Muscle of back (tissue), 11 donors: Measurements from ENCODE around the gene ACO2. TPM values are rescaled to one million over a fixed set of nuclear protein-coding genes. Genes with fewer than 3 reads are reported as not detected.
"Not testable (repeated sequence)": the region's sequence is repeated elsewhere in the genome, so short reads cannot be mapped to it uniquely, and the experiment has no call there.

ENCODE experiments used
- DNase-seq, 3 donors: peaks; one replicate each; pipeline versions ENCODE4 v3.0.0 to v3.0.0-alpha.2; 2013
- polyA plus RNA-seq, 10 donors: library from polyadenylated mRNA; unstranded; fragments of 120-200 nt; gene quantifications; one replicate each; pipeline ENCODE4 v1.2.1, GENCODE V29; 2013; ENCODE audit not compliant: insufficient read length in 10 of 10

The ACO2 gene
- polyA plus RNA-seq, 10 donors = 82.7 to 111 (median 106) TPM

- DNase-seq = peak; percentile 96 to 97 (median 96)
Measured at GRCh38 chr22:41446639-41447434, 22.1 kb upstream of the ACO2 start, which contains the start of gene TOB2. TSS of gene TOB2 (minus strand) at chr22:41446801. CDS start at chr22:41437345, 9,456 bp downstream.

DNA sequence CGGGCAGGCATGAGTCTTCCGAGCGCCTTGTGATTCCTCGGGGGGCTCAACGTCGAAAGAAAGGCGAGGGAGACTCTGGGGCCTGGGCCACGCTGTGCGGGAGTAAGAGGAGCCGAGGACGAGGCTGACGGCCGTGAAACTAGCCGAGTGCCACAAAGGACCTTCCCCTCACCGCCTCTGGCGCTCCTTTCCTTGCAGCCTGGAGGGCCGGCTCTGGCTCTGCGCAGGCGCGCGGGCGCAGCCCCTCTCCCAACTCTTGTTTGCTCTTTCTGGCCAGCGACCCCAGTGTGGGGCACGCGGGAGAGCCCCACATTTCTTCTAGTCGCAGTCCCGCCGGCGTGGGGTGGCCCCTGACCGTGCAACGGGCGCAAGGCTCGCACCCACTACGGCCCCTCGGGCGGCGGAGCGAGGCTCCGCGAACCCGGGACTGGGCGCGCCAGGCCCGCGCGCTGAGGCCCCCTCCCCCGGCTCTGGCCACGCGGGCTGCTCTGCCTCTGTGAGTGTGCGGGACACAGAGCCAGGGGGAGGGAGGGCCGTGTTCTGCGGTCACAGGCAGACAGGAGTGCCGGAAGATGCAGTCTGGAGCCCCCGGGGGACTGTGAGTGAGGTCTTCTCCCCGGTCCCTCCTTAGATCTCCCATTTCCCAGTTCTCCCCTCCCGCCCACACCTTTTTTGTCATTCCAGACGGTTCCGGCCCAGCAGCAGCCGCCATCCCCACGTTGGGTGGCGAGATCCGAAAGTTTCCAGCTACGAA lies 21.3 kb upstream of the ACO2 start:
- DNase-seq = peak; percentile 75 to 96 (median 89)

DNA sequence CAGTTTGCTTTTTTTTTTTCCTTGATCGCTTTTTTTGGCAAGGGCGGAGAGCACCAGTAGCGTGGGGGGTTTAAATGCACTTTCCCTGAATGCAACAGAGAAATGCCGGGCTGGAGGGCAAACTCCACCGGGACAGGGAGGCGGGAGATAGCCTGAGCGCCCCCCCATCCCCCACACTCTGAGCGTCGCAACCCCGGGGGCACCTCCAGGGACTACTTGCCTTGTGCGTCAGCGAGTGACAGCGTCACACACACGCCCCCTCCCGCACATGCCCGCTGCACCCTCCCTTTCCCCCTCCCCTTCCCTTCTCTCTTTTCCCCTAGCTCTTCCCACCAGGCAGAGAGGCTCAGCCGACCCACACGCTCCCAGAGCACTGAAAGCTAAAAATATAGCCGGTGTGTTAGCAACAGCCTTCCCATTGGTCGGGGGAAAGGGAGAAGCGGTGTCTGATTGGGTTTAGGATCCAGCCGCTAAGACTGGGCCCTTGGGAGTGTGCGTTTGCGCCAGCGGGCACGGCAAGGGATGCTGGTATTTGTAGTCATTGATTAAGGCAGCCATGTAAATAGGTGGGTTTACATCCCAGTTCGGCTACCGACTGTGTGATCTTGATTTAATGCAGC lies 20.6 kb upstream of the ACO2 start:
- DNase-seq = peak; percentile 99 to 100 (median 100)

DNA sequence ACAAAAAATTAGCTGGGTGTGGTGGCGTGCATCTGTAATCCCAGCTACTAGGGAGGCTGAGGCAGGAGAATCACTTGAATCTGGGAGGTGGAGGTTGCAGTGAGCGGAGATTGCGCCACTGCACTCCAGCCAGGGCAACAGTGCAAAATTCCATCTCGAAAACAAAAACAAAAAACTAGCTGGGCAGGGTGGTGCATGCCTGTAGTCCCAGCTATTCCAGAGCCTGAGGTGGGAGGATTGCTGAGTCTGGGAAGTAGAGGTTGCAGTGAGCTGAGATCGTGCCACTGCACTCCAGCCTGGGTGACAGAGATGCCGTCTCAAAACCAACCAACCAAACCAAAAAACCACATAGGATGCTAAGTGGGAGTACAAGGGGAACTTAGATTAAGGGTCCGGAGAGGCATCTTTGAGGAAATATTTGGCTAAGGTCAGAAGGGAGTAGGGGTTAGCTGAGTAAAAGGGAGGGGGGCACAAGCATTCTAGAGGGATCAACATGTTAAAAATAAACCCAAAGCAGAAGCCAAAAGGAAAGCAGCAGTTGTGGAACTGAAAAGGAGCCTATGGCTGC lies 10.7 kb upstream of the ACO2 start:
- DNase-seq = no peak

DNA sequence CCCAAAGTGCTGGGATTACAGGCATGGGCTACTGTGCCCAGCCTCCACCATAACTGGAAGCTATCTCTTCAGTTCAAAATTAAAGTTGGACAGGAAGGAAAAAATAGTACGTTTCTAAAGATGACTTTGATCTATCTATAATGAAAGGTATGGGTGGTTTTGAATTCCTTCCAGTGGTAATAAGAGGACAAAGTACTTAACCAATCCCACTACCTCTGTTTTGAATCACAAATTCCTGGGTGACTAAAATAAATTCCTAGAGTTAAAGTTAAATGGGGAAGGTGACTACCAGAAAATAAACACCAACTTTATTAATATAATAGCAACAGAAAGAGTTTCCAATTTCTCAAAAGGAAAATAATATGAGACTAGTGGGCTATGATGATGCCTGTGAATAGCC lies 9.5 kb upstream of the ACO2 start:
- DNase-seq = no peak

DNA sequence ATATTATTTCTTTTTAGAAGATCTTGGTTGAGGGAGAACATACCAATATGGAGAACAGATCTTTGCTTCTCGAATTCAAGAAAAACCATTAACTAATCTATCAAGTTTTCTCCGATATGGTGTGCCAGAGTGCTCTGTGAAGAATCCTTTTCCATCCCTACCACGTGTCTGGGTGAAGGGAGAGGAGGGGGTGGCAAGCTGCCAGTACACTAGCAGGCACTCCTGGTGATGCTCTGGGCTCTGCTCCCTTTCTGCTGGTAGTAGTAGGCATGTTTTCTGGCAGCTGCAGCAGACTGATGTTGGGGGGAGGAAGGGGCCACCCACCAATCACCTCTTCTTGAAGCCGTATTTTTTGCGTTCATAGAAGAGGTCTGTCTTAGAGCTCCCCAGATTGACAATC lies 8.8 kb upstream of the ACO2 start:
- not testable (repeated sequence) for DNase-seq

- DNase-seq = no peak
Measured at GRCh38 chr22:41461901-41462300, 7.0 kb upstream of the ACO2 start.

DNA sequence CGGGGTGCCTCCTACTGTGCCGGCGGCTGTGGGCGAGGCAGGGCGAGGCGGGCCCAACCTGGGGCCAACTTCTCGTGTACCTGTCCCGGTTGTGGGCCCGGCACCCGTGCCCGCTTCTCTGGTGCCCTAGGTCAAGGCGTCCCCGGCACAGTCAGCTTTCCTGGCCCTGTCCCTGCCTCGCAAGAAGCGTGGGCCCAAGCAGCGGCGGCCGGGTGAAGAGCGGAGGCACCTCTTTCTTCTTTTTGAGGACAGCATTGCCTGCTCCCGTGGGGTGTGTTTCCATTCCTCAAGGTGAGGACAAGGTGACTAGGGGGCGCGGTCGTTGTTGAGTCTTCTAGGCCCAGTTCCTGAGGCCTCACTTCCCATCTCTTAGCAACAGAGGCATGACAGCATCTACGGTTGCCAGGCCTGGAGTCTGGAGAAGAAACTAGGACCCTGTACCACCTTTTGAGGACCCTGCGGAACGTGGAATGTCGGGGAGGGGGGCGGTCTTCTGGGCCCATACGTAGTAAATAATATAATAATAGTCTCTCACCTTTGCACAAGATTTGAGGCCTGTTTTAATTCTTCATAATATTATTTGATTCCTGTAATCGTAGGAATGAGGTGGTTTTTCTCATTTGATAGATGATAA lies 418 bp downstream of the ACO2 start:
- no peak for DNase-seq

DNA sequence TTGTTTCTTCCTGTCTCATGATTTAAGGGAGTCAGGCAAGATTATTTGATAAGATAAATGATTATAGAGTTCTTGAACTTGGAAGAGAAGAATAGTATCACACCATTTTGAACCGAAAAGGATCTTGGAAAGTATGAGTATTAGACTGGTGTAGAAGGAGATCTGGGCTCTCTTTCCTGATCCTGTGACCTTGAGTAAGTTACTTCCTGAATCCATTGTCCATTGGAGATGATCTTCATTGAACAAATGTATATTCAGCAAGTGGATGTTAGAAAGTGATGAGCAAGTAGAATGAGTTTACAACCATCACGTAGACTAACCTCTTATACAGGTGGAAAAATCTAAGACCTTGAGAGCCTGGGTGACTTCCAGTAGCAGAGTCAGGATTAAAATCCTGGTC lies 2.0 kb downstream of the ACO2 start:
- no peak for DNase-seq

GRCh38 chr22:41471568-41471967 lies 2.7 kb downstream of the ACO2 start:
- DNase-seq = no peak

DNA sequence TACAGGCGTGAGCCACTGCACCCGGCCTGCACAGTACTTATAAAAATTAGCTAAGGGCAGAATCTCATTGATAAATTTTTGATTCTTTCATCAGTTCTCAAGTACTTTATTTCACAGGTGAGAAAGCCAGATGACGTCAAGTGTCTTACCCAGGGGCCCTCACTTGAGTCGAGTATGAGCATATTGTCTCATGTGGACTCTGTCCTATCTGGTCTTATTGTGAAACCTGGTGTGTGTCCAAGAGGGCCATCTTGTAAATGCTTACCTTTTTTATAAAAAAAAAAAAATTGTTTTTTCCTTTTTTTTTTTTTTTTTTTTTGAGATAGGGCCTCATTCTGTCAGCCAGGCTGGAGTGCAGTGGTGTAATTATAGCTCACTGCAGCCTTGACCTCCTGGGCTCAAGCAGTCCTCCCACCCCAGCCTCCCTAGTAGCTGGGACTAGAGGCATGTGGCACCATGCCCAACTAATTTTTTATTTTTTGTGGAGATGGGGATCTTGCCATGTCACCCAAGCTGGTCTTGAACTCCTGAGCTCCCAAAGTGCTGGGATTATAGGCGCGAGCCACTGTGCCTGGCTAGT lies 6.0 kb downstream of the ACO2 start:
- DNase-seq = no peak

- DNase-seq = no peak
Measured at GRCh38 chr22:41478473-41478872, 9.6 kb downstream of the ACO2 start.

DNA sequence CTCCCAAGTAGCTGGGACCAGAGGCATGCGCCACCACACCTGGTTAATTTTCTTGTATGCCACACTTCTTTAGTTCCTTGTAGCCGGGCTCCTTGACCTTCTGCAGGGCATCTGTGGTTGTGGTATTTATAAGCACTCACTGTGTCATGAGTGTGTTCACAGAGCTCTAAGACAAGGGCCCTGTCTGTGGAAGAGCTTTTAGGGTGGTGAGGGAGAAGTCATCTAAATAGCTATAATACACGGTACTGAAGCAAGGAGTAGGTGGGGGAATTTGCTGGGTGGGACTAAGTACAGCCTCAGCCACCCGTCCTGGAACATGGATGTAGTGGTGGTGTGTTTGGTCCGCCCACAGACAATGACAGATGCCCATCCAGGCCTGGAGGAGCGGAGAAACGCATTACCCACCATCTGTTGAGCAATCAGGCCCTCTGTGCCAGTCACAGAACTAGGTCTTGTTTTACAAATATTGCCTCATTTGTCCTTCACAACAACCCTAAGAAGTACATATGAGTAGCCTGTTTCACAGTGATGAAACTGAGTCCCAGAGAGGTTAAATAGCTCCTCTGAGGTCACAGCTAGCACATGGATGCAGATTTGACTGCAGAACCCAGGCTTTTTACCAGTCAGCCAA lies 10.1 kb downstream of the ACO2 start:
- no peak for DNase-seq

DNA sequence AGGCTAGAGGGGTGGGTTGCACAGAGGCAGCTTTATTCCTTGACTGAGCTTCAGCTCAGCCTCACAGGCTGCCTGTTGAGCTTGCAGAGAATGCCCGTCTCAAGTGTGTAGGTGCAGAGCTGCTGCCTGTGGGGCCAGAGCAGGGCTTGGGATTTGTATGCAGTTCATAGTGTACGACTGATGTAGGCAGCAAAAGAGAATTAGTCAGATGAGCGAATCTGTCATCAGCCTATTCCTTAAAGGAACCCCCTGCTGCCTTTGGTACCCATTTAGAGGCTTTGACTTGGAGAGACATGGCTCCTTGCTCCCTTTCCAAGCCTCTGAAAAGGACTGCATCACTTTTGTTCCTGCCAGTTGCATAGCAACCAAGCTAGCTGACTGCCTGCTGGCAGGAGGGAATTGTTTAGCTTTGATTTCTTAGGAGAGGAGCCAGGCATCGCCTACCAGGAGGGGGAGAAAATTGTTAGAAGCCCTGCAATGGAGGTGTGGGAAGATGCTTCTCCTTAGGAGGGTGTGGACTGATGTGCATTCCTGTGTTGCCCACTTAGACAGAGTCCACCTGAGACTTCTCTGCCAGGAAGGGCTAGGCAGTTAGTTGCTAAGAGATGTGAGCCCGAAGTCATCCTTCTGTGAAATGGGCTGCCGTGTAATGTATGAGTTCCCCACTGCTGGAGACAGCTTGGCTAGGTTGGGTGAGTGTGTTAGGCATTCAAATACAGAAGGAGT lies 10.9 kb downstream of the ACO2 start:
- DNase-seq = no peak

GRCh38 chr22:41480397-41480735 lies 11.4 kb downstream of the ACO2 start:
- peak in 1 of 3 donors; percentile 43 for DNase-seq

DNA sequence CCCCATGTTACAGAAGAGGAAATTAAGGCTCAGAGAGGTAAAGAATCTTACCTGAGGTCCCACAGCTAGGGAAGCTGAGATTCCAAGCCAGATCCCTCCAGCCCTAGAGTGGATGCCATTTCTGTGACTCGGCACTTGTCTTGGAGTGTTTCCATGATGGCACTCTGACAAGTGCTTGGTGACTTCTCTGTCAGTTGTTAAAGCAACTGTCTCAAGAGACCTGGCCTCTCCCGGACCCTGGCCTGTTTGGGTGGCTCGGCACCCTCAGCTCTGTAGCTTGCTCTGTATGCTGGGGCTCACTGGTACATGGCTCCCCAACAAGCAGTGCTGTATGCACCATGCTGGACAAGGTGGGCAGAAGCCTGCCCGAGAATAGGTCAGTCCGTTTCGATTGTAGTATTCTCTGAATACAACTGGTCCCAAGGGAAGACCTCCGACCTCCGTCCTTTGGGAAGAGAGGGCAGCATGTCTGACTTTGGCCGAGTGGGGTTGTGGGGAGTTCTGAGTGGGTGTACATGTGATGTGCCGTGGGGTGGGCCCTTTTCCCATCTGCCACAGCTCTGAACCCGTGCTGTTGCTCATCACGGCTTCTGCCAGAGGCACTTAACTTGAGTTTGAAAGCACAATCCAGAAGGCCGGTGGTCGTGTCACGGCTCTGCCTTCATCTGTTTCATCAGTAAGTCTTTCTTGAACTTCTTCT lies 12.4 kb downstream of the ACO2 start:
- DNase-seq = no peak

DNA sequence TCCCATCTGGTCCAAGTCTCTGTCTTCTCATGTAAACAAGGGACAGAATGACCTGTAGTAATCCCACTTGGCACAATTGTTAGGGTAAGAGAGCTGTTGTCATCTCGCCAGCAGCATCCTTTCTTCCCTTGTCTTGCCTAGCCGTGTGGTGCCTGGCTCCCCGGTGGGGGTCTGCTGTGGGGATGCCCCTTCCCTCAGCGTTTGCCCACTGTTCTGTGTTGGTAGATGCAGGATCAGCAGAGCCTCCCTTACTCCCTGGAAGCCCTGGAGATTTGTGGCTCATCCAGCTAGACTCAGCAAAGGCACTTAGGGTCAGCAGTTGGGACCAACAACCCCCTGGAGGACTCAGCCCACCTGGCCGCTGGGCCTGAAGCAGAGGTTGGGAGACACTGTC lies 13.0 kb downstream of the ACO2 start:
- no peak for DNase-seq

GRCh38 chr22:41482319-41482935 lies 13.5 kb downstream of the ACO2 start:
- DNase-seq = no peak

GRCh38 chr22:41485033-41485432 lies 16.1 kb downstream of the ACO2 start:
- DNase-seq = no peak
